SK-N-SH (cell line): ENCODE measurements around the gene RFNG. TPM values are rescaled to one million over a fixed set of nuclear protein-coding genes. Genes with fewer than 3 reads are reported as not detected.

Source experiments
- CTCF ChIA-PET: fragments of 300-600, 350-600 bp; formaldehyde crosslinking; extraction: SDS; loops from one replicate; lab custom pipeline; 2021; lab: Yijun Ruan, JAX
- POLR2A ChIA-PET: fragments of 350-600 bp; sonication (Branson Sonifier 250); formaldehyde crosslinking; extraction: SDS; loops from one replicate; lab custom pipeline; 2020; ENCODE audit warnings: antibody characterized with exemption, inconsistent platforms; lab: Yijun Ruan, JAX
- DNase-seq: peaks from one replicate; pipeline ENCODE4 v3.0.0; 2012
- H2AFZ ChIP-seq: fragments of 200-600 bp; sonication (generic); 2 replicates; pipeline ENCODE4 v1.8.1; 2016; ENCODE audit warnings: antibody characterized with exemption, mild to moderate bottlenecking, low read depth
- H3F3A ChIP-seq: fragments of 200-600 bp; sonication (generic); replicated peaks from 2 replicates; pipeline ENCODE3; 2016; ENCODE audit warnings: antibody characterized with exemption, mild to moderate bottlenecking; ENCODE audit not compliant: insufficient read depth
- H3K27ac ChIP-seq, 2 experiments: fragments of 200-500 bp in 1 of 2; fragments of 200-600 bp in 1 of 2; sonication (Bioruptor generic) in 1 of 2; sonication (generic), shearing (Covaris generic) in 1 of 2; 2 replicates each; pipeline versions ENCODE4 v1.5.1 to v1.6.1; 2014 to 2016; ENCODE audit warnings: low read depth in 2 of 2, inconsistent platforms in 1 of 2, low read length in 1 of 2, mild to moderate bottlenecking in 1 of 2, mixed read lengths in 1 of 2
- H3K27me3 ChIP-seq: fragments of 200-600 bp; sonication (generic), shearing (Covaris generic); 2 replicates; pipeline ENCODE4 v1.6.1; 2016; ENCODE audit warnings: mixed run types; ENCODE audit not compliant: insufficient read depth
- H3K36me3 ChIP-seq, 2 experiments: fragments of 200-500 bp in 1 of 2; fragments of 200-600 bp in 1 of 2; sonication (Bioruptor generic) in 1 of 2; sonication (generic) in 1 of 2; replicated peaks in 1 of 2; 2 replicates each; pipeline versions ENCODE3 to v1.5.1; 2014 to 2016; ENCODE audit warnings: low read length in 1 of 2, mild to moderate bottlenecking in 1 of 2; ENCODE audit not compliant: insufficient read depth in 2 of 2, control insufficient read depth in 1 of 2
- H3K4me1 ChIP-seq, 2 experiments: fragments of 200-500 bp in 1 of 2; fragments of 200-600 bp in 1 of 2; sonication (Bioruptor generic) in 1 of 2; sonication (generic), shearing (Covaris generic) in 1 of 2; 2 replicates each; pipeline versions ENCODE4 v1.5.1 to v1.6.1; 2014 to 2016; ENCODE audit warnings: low read depth in 1 of 2, low read length in 1 of 2, mixed run types in 1 of 2; ENCODE audit not compliant: insufficient read depth in 2 of 2, control insufficient read depth in 1 of 2
- H3K4me2 ChIP-seq: fragments of 200-600 bp; sonication (generic), shearing (Covaris generic); 2 replicates; pipeline ENCODE4 v1.6.1; 2017; ENCODE audit warnings: mixed run types
- H3K4me3 ChIP-seq, 2 experiments: fragments of 200-500 bp in 1 of 2; fragments of 200-600 bp in 1 of 2; sonication (Bioruptor generic) in 1 of 2; sonication (generic), shearing (Covaris generic) in 1 of 2; 2 replicates each; pipeline versions ENCODE4 v1.5.1 to v1.8.1; 2014 to 2016; ENCODE audit warnings: low read depth in 2 of 2, inconsistent platforms in 1 of 2, low read length in 1 of 2, mild to moderate bottlenecking in 1 of 2, mixed read lengths in 1 of 2, moderate library complexity in 1 of 2
- H3K79me2 ChIP-seq: fragments of 200-600 bp; sonication (generic); 2 replicates; pipeline ENCODE4 v1.8.1; 2017; ENCODE audit warnings: mild to moderate bottlenecking; ENCODE audit not compliant: insufficient read depth
- H3K9ac ChIP-seq: fragments of 200-600 bp; sonication (generic); 2 replicates; pipeline ENCODE4 v1.6.1; 2017; ENCODE audit warnings: mixed run types
- H3K9me2 ChIP-seq: fragments of 200-600 bp; sonication (generic); 2 replicates; pipeline ENCODE4 v1.6.1; 2017; ENCODE audit warnings: mixed run types
- H3K9me3 ChIP-seq: fragments of 200-600 bp; sonication (generic); 2 replicates; pipeline ENCODE4 v1.6.1; 2017; ENCODE audit warnings: mixed run types, mild to moderate bottlenecking, moderate library complexity
- H4K20me1 ChIP-seq: fragments of 200-600 bp; sonication (generic); 2 replicates; pipeline ENCODE4 v1.6.1; 2017; ENCODE audit warnings: mild to moderate bottlenecking, mixed run types; ENCODE audit not compliant: insufficient read depth
- CTCF ChIP-seq: fragments of 200-600 bp; sonication (generic); IDR thresholded peaks from 2 replicates; pipeline ENCODE4 v1.6.1; 2017; ENCODE audit warnings: antibody characterized with exemption, mild to moderate bottlenecking, moderate library complexity
- ELF1 ChIP-seq: IDR thresholded peaks from 2 replicates; pipeline ENCODE4 v1.4.0; 2012
- EP300 ChIP-seq, 2 experiments: IDR thresholded peaks; 2 replicates each; pipeline versions ENCODE4 v1.4.0 to v1.6.1; 2012; ENCODE audit warnings: borderline replicate concordance in 1 of 2, low read depth in 1 of 2, low read length in 1 of 2
- EZH2phosphoT487 ChIP-seq: fragments of 200-600 bp; sonication (generic); IDR thresholded peaks from 2 replicates; pipeline ENCODE4 v1.6.1; 2017; ENCODE audit warnings: low read depth, mixed run types, mild to moderate bottlenecking, antibody characterized with exemption, moderate library complexity, borderline replicate concordance
- FOXJ3 ChIP-seq: sonication (generic); formaldehyde crosslinking; IDR thresholded peaks from 2 replicates; pipeline ENCODE4 v1.5.1; 2020; ENCODE audit warnings: mild to moderate bottlenecking, missing genetic modification reagents
- FOXM1 ChIP-seq: IDR thresholded peaks from 2 replicates; pipeline ENCODE4 v1.4.0; 2012; ENCODE audit warnings: low read depth, mild to moderate bottlenecking
- GABPA ChIP-seq: IDR thresholded peaks from 2 replicates; pipeline ENCODE4 v1.4.0; 2012; ENCODE audit warnings: low read depth, mild to moderate bottlenecking
- GATA2 ChIP-seq: sonication (generic); formaldehyde crosslinking; IDR thresholded peaks from 2 replicates; pipeline ENCODE4 v1.5.0; 2020; ENCODE audit warnings: mild to moderate bottlenecking, missing genetic modification reagents
- MAX ChIP-seq: IDR thresholded peaks from 2 replicates; pipeline ENCODE4 v1.4.0; 2012; ENCODE audit warnings: low read depth
- MXI1 ChIP-seq: IDR thresholded peaks from 2 replicates; pipeline ENCODE4 v1.6.1; 2012; ENCODE audit warnings: mild to moderate bottlenecking, low read depth, low read length, improper control_type of control experiment
- NFIC ChIP-seq: IDR thresholded peaks from 2 replicates; pipeline ENCODE4 v1.4.0; 2012; ENCODE audit warnings: borderline replicate concordance
- NRF1 ChIP-seq: IDR thresholded peaks from 2 replicates; pipeline ENCODE4 v1.6.1; 2012; ENCODE audit warnings: low read depth, mild to moderate bottlenecking, low read length
- RAD21 ChIP-seq: IDR thresholded peaks from 2 replicates; pipeline ENCODE4 v1.6.1; 2012; ENCODE audit warnings: mild to moderate bottlenecking, low read length
- RCOR1 ChIP-seq: fragments of 150-350 bp; IDR thresholded peaks from 2 replicates; pipeline ENCODE4 v1.6.1; 2017; ENCODE audit warnings: antibody characterized with exemption, low read length
- RFX5 ChIP-seq: IDR thresholded peaks from 2 replicates; pipeline ENCODE4 v1.6.1; 2012; ENCODE audit warnings: mild to moderate bottlenecking, improper control_type of control experiment, low read length
- RXRA ChIP-seq: IDR thresholded peaks from 2 replicates; pipeline ENCODE4 v1.4.0; 2012; ENCODE audit warnings: low read depth, mild to moderate bottlenecking, borderline replicate concordance
- SIN3A ChIP-seq: IDR thresholded peaks from 2 replicates; pipeline ENCODE4 v1.6.1; 2012; ENCODE audit warnings: low read depth, mild to moderate bottlenecking, low read length, moderate library complexity, borderline replicate concordance
- SMC3 ChIP-seq: IDR thresholded peaks from 2 replicates; pipeline ENCODE4 v1.6.1; 2012; ENCODE audit warnings: low read depth, low read length, improper control_type of control experiment
- TAF1 ChIP-seq: IDR thresholded peaks from 2 replicates; pipeline ENCODE4 v1.6.1; 2012; ENCODE audit warnings: low read depth, mild to moderate bottlenecking, low read length, moderate library complexity, borderline replicate concordance
- YY1 ChIP-seq: IDR thresholded peaks from 2 replicates; pipeline ENCODE4 v1.4.0; 2012; ENCODE audit warnings: low read depth, mild to moderate bottlenecking
- WGBS: methylation state at CpG from one replicate; pipeline ENCODE4 v1.1.6; 2017; ENCODE audit warnings: low lambda C conversion rate; 5-methylcytosine and 5-hydroxymethylcytosine counted together
- polyA plus RNA-seq, 3 experiments: library from polyadenylated mRNA; depleted of rRNA; stranded (reverse); fragments of >200 nt; gene quantifications; 2 replicates each; pipeline ENCODE4 v1.2.3, GENCODE V29; 2012
- TF ChIP-seq, protein P1 (sequence below): fragments of 150-350 bp; IDR thresholded peaks from 2 replicates; pipeline ENCODE4 v1.6.1; 2017; ENCODE audit warnings: antibody characterized with exemption, low read length, low read depth, borderline replicate concordance
- TF ChIP-seq, protein P2 (sequence below): IDR thresholded peaks from 2 replicates; pipeline ENCODE4 v1.6.1; 2012; ENCODE audit warnings: mild to moderate bottlenecking, low read depth, low read length, moderate library complexity
- TF ChIP-seq, protein P3 (sequence below): IDR thresholded peaks from 2 replicates; pipeline ENCODE4; 2012

RFNG gene
- polyA plus RNA-seq, 1 of the 3 experiments (the other 2 are of a cell fraction), result 68.6 TPM

GRCh38 chr17:82030470-82031302 is 20.9 kb downstream of the RFNG start:
- H3K9me2 ChIP-seq, result no peaks in the 10 kb centered on the region
- peak overlapping the region; percentile 90 for H3K4me2 ChIP-seq
- ChIA-PET CTCF (interaction anchor here (0.6 to 35.7 kb wide), 93 partner anchors 9 to 657 kb away, joined by 3 to 1216 read pairs (median 6); partner anchors contain the start of genes ASPSCR1, CCDC57, CENPX and DCXR), POLR2A (interaction anchor here (0.6 to 3.4 kb wide), 15 partner anchors 8 to 170 kb away, joined by 3 to 14 read pairs (median 4); partner anchors contain the start of genes CENPX, FASN, GPS1 and LRRC45)
- TF ChIP-seq EP300 (IDR thresholded peaks at IDR 0.05; ENCODE audit: borderline replicate concordance in 1 of 2, low read depth in 1 of 2, low read length in 1 of 2) (no peak), RXRA (no peak), MAX (no peak), SIN3A (peak; percentile 41; the same call in 1 of the 2 replicates), YY1 (no peak), FOXM1 (no peak), RCOR1 (0 out of 2 replicates have a peak, but pooled peaks have one; percentile 43), RFX5 (no peak), GABPA (no peak), TAF1 (no peak), NFIC (no peak), ELF1 (no peak), RAD21 (peak; percentile 96), SMC3 (peak; percentile 87), NRF1 (peak; percentile 39; the same call in 1 of the 2 replicates), CTCF (peak; percentile 69), FOXJ3 (CRISPR knock-in tag) (no peak), EZH2phosphoT487 (no peak), GATA2 (no peak), MXI1 (peak; percentile 67)
- TF ChIP-seq, protein P1, sequence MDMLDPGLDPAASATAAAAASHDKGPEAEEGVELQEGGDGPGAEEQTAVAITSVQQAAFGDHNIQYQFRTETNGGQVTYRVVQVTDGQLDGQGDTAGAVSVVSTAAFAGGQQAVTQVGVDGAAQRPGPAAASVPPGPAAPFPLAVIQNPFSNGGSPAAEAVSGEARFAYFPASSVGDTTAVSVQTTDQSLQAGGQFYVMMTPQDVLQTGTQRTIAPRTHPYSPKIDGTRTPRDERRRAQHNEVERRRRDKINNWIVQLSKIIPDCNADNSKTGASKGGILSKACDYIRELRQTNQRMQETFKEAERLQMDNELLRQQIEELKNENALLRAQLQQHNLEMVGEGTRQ, result no peak
- TF ChIP-seq, protein P2, sequence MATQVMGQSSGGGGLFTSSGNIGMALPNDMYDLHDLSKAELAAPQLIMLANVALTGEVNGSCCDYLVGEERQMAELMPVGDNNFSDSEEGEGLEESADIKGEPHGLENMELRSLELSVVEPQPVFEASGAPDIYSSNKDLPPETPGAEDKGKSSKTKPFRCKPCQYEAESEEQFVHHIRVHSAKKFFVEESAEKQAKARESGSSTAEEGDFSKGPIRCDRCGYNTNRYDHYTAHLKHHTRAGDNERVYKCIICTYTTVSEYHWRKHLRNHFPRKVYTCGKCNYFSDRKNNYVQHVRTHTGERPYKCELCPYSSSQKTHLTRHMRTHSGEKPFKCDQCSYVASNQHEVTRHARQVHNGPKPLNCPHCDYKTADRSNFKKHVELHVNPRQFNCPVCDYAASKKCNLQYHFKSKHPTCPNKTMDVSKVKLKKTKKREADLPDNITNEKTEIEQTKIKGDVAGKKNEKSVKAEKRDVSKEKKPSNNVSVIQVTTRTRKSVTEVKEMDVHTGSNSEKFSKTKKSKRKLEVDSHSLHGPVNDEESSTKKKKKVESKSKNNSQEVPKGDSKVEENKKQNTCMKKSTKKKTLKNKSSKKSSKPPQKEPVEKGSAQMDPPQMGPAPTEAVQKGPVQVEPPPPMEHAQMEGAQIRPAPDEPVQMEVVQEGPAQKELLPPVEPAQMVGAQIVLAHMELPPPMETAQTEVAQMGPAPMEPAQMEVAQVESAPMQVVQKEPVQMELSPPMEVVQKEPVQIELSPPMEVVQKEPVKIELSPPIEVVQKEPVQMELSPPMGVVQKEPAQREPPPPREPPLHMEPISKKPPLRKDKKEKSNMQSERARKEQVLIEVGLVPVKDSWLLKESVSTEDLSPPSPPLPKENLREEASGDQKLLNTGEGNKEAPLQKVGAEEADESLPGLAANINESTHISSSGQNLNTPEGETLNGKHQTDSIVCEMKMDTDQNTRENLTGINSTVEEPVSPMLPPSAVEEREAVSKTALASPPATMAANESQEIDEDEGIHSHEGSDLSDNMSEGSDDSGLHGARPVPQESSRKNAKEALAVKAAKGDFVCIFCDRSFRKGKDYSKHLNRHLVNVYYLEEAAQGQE, result no peak
- TF ChIP-seq, protein P3, sequence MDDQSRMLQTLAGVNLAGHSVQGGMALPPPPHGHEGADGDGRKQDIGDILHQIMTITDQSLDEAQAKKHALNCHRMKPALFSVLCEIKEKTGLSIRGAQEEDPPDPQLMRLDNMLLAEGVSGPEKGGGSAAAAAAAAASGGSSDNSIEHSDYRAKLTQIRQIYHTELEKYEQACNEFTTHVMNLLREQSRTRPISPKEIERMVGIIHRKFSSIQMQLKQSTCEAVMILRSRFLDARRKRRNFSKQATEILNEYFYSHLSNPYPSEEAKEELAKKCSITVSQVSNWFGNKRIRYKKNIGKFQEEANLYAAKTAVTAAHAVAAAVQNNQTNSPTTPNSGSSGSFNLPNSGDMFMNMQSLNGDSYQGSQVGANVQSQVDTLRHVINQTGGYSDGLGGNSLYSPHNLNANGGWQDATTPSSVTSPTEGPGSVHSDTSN, result no peak
- H3K27me3 ChIP-seq, result no peaks in the 10 kb centered on the region
- 5% methylated on average over 47 of the region's 94 CpGs for whole genome bisulfite sequencing
- peak overlapping the region in 1 of 2 experiments; percentile 85; a peak in 2 of 4 replicates for H3K27ac ChIP-seq
- peak; percentile 96 for DNase-seq
- peak overlapping the region; percentile 72; the same call in 1 of the 2 replicates for H2AFZ ChIP-seq
- H3K4me1 ChIP-seq, result peaks cover 0 to 18% of the 10 kb centered on the region in 2 experiments; a peak in 2 of 4 replicates
- H3K79me2 ChIP-seq, result no peaks in the 10 kb centered on the region
- peaks cover 4% of the 10 kb centered on the region; the same call in 1 of the 2 replicates for H4K20me1 ChIP-seq
- H3K36me3 ChIP-seq, result peaks cover 5 to 17% of the 10 kb centered on the region in 2 experiments
- H3K9me3 ChIP-seq, result no peaks in the 10 kb centered on the region
- peaks cover 29% of the 10 kb centered on the region for H3F3A ChIP-seq
- H3K4me3 ChIP-seq, result peak overlapping the region; percentile 50 to 62
- H3K9ac ChIP-seq, result no peak overlapping the region
